NCI-H2227 treated with DMSO at 0.1 percent for 48 hours (cell line): Measurements from ENCODE around the gene RBPJL.

ENCODE experiments used
- DNase-seq: peaks from one replicate; lab custom pipeline; 2025; lab: John Stamatoyannopoulos, UW

Gene RBPJL

GRCh38 chr20:45317826-45318225, 11.2 kb downstream of the RBPJL start:
- no peak for DNase-seq

GRCh38 chr20:45318386-45318939, 11.8 kb downstream of the RBPJL start:
- no peak for DNase-seq

- DNase-seq, result no peak
Observed at GRCh38 chr20:45318948-45319347, 12.3 kb downstream of the RBPJL start.

- DNase-seq, result no peak
Observed at GRCh38 chr20:45320948-45321595, 14.4 kb downstream of the RBPJL start.

GRCh38 chr20:45322952-45323383, 16.3 kb downstream of the RBPJL start:
- no peak for DNase-seq

- DNase-seq, result no peak
Observed at GRCh38 chr20:45323731-45324130, 17.1 kb downstream of the RBPJL start.

- no peak for DNase-seq
Observed at GRCh38 chr20:45325371-45325770, 18.7 kb downstream of the RBPJL start.

GRCh38 chr20:45328451-45328850, 21.8 kb downstream of the RBPJL start:
- no peak for DNase-seq

GRCh38 chr20:45329497-45330319, 23.1 kb downstream of the RBPJL start:
- no peak for DNase-seq

- no peak for DNase-seq
Observed at GRCh38 chr20:45330476-45330875, 23.8 kb downstream of the RBPJL start.

- no peak for DNase-seq
Observed at GRCh38 chr20:45336530-45337366, 30.1 kb downstream of the RBPJL start.

- no peak for DNase-seq
Observed at GRCh38 chr20:45337367-45338120, 30.9 kb downstream of the RBPJL start.

- no peak for DNase-seq
Observed at GRCh38 chr20:45338121-45339030, 31.7 kb downstream of the RBPJL start.

- DNase-seq, result no peak
Observed at GRCh38 chr20:45339084-45339483, 32.4 kb downstream of the RBPJL start.

- no peak for DNase-seq
Observed at GRCh38 chr20:45339799-45340198, 33.2 kb downstream of the RBPJL start.

- no peak for DNase-seq
Observed at GRCh38 chr20:45340236-45340847, 33.7 kb downstream of the RBPJL start.

GRCh38 chr20:45340951-45341350, 34.3 kb downstream of the RBPJL start:
- no peak for DNase-seq

GRCh38 chr20:45341579-45341938, 34.9 kb downstream of the RBPJL start:
- no peak for DNase-seq

- no peak for DNase-seq
Observed at GRCh38 chr20:45341939-45342854, 35.6 kb downstream of the RBPJL start.
